GM19324 (cell line): ENCODE data around the gene IL3.

Experiments used
- ATAC-seq: cut with Tn5 transposase; IDR thresholded peaks from one replicate; pipeline ENCODE4 v1.9.1; 2021; ENCODE audit warnings: mild to moderate bottlenecking, moderate library complexity; ENCODE audit not compliant: unreplicated experiment, low FRiP score

The IL3 gene

GRCh38 chr5:132060501-132061161 is at the start of gene IL3:
TSS of gene IL3 (plus strand) at chr5:132060655. CDS start at chr5:132060707, 52 bp downstream.
- no peak for ATAC-seq

GRCh38 chr5:132010989-132011621 is 49.4 kb upstream of the IL3 start:
- no peak for ATAC-seq

GRCh38 chr5:132011622-132012343 is 48.7 kb upstream of the IL3 start, which contains the start of gene ACSL6:
TSS of gene ACSL6 (minus strand) at chr5:132011658. CDS start at chr5:132011553, 105 bp downstream.
- no peak for ATAC-seq

- no peak for ATAC-seq
Observed at GRCh38 chr5:132012371-132013005, 48.0 kb upstream of the IL3 start.

GRCh38 chr5:132013006-132013689 is 47.3 kb upstream of the IL3 start:
- ATAC-seq = no peak

GRCh38 chr5:132013711-132014110 is 46.7 kb upstream of the IL3 start:
- no peak for ATAC-seq

- no peak for ATAC-seq
Observed at GRCh38 chr5:132016721-132017250, 43.7 kb upstream of the IL3 start.

GRCh38 chr5:132017316-132017715 is 43.1 kb upstream of the IL3 start:
- no peak for ATAC-seq

- ATAC-seq = no peak
Observed at GRCh38 chr5:132017738-132018625, 42.5 kb upstream of the IL3 start.

- ATAC-seq = no peak
Observed at GRCh38 chr5:132019337-132019736, 41.1 kb upstream of the IL3 start.

- peak; percentile 97 for ATAC-seq
Observed at GRCh38 chr5:132019857-132020555, 40.4 kb upstream of the IL3 start.

GRCh38 chr5:132020568-132021339 is 39.7 kb upstream of the IL3 start:
- ATAC-seq = peak; percentile 25

GRCh38 chr5:132021654-132022053 is 38.8 kb upstream of the IL3 start:
- no peak for ATAC-seq

GRCh38 chr5:132022737-132023136 is 37.7 kb upstream of the IL3 start:
- no peak for ATAC-seq

- ATAC-seq = no peak
Observed at GRCh38 chr5:132023258-132024116, 37.0 kb upstream of the IL3 start.

GRCh38 chr5:132024117-132024435 is 36.4 kb upstream of the IL3 start:
- no peak for ATAC-seq

- no peak for ATAC-seq
Observed at GRCh38 chr5:132024789-132025402, 35.6 kb upstream of the IL3 start.
